Right lobe of liver (tissue), 4 donors: ENCODE measurements around the gene NRXN3.

ENCODE experiments used
- POLR2A ChIP-seq: fragments of 450-650 bp; IDR thresholded peaks from one replicate; pipeline ENCODE4 v1.6.1; 2017; ENCODE audit warnings: antibody characterized with exemption, mild to moderate bottlenecking
- TF ChIP-seq, protein P1 (sequence below), 4 donors: fragments of 200-600 bp in 3 of 4; fragments of 450-650 bp in 1 of 4; IDR thresholded peaks; one replicate each; pipeline versions ENCODE4 v1.5.1 to v1.8.0; 2016 to 2022; ENCODE audit warnings: antibody characterized with exemption in 4 of 4, mild to moderate bottlenecking in 2 of 4
- donor health status: DM: no; HTN: no; CAD: no.
- donor health status: DM: no; HTN: no; CAD: no.
- donor health status: DM: no; HTN: yes; CAD: no.

DNA sequence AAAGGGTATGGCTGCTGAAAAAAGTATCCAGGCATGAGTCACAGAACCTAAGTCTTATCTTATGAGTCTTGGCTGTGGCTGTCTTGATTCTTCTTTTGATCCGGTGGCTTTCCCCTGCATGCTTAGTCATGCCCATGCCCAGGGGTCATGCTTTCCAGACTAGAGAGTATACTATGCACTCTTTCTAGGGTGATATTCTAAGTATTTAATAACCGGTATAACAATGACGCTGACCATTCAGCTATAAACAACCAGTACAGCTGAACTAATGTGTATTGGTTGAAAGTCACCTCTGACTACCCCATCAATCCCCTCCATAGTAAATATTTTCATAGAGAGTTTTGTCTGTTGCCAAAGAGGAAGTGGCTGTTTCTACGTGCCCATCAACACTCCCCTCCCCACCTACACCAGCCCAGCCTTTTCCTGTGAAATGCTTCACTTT is 34.7 kb upstream of the NRXN3 start:
- TF ChIP-seq, protein P1, sequence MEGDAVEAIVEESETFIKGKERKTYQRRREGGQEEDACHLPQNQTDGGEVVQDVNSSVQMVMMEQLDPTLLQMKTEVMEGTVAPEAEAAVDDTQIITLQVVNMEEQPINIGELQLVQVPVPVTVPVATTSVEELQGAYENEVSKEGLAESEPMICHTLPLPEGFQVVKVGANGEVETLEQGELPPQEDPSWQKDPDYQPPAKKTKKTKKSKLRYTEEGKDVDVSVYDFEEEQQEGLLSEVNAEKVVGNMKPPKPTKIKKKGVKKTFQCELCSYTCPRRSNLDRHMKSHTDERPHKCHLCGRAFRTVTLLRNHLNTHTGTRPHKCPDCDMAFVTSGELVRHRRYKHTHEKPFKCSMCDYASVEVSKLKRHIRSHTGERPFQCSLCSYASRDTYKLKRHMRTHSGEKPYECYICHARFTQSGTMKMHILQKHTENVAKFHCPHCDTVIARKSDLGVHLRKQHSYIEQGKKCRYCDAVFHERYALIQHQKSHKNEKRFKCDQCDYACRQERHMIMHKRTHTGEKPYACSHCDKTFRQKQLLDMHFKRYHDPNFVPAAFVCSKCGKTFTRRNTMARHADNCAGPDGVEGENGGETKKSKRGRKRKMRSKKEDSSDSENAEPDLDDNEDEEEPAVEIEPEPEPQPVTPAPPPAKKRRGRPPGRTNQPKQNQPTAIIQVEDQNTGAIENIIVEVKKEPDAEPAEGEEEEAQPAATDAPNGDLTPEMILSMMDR (IDR thresholded peaks at IDR 0.05): no peak
- no peak for TF ChIP-seq POLR2A
